Endometrial microvascular endothelial cells (primary cell): ENCODE results near the gene HADHB. TPM values are rescaled to one million over a fixed set of nuclear protein-coding genes. Genes with fewer than 3 reads are reported as not detected.
"Not testable (repeated sequence)": the region's sequence is repeated elsewhere in the genome, so short reads cannot be mapped to it uniquely, and the experiment has no call there.

Experiments
- in situ Hi-C: cut with HindIII; loops from 2 replicates; pipeline ENCODE4 v1.10.0; 2017; ENCODE audit warnings: low sequenced_read_pairs, low pct_unique_long_range_greater_than_20kb; ENCODE audit errors: inconsistent ontology term
- total RNA-seq: library from RNA; depleted of rRNA; stranded (reverse); fragments of >200 nt; gene quantifications from one replicate; pipeline ENCODE4 v1.2.3, GENCODE V29; 2015; ENCODE audit errors: inconsistent ontology term

The HADHB gene
- total RNA-seq, 1 donor from 2014 or later = 114 TPM

- in situ Hi-C loops = no loop called here
Measured at GRCh38 chr2:26283606-26284005, 38.9 kb downstream of the HADHB start.

GRCh38 chr2:26284132-26284531, 39.4 kb downstream of the HADHB start:
- in situ Hi-C loops = no loop called here

GRCh38 chr2:26285931-26286330, 41.2 kb downstream of the HADHB start:
- in situ Hi-C loops = no loop called here

GRCh38 chr2:26290001-26290400, 45.3 kb downstream of the HADHB start:
- in situ Hi-C loops = no loop called here

- in situ Hi-C loops = no loop called here
Measured at GRCh38 chr2:26292646-26293045, 47.9 kb downstream of the HADHB start.

GRCh38 chr2:26295511-26295910, 50.8 kb downstream of the HADHB start:
- in situ Hi-C loops = no loop called here

- in situ Hi-C loops = no loop called here
Measured at GRCh38 chr2:26297061-26297460, 52.3 kb downstream of the HADHB start.

GRCh38 chr2:26298286-26298637, 53.5 kb downstream of the HADHB start:
- in situ Hi-C loops = no loop called here

- in situ Hi-C loops = no loop called here
Measured at GRCh38 chr2:26298638-26299393, 54.1 kb downstream of the HADHB start.

GRCh38 chr2:26299471-26300101, 54.8 kb downstream of the HADHB start:
- in situ Hi-C loops = no loop called here

- in situ Hi-C loops = no loop called here
Measured at GRCh38 chr2:26300234-26300925, 55.6 kb downstream of the HADHB start.

- in situ Hi-C loops = no loop called here
Measured at GRCh38 chr2:26302846-26303245, 58.1 kb downstream of the HADHB start.

- in situ Hi-C loops = not testable (repeated sequence)
Measured at GRCh38 chr2:26305094-26305493, 60.4 kb downstream of the HADHB start.

- in situ Hi-C loops = no loop called here
Measured at GRCh38 chr2:26305540-26305939, 60.8 kb downstream of the HADHB start.

- in situ Hi-C loops = no loop called here
Measured at GRCh38 chr2:26309921-26310320, 65.2 kb downstream of the HADHB start.

- in situ Hi-C loops = no loop called here
Measured at GRCh38 chr2:26312471-26312870, 67.7 kb downstream of the HADHB start.

GRCh38 chr2:26313446-26313845, 68.7 kb downstream of the HADHB start:
- in situ Hi-C loops = no loop called here

- in situ Hi-C loops = no loop called here
Measured at GRCh38 chr2:26314243-26314642, 69.5 kb downstream of the HADHB start.

- in situ Hi-C loops = no loop called here
Measured at GRCh38 chr2:26316041-26316440, 71.3 kb downstream of the HADHB start.

- in situ Hi-C loops = no loop called here
Measured at GRCh38 chr2:26316845-26317244, 72.1 kb downstream of the HADHB start.
